ENCODE measurements around the gene EGR1. TPM values are rescaled to one million over a fixed set of nuclear protein-coding genes. Genes with fewer than 3 reads are reported as not detected.

The EGR1 gene
- total RNA-seq, 2 experiments from 2014 or later, result 0.13 to 1.1 TPM

GRCh38 chr5:138502521-138502920 lies 37.2 kb downstream of the EGR1 start:
- Histone ChIP-seq H4K20me1 (ENCODE audit: insufficient read depth, low read length) (no peaks in the 10 kb centered on the region), H3K27ac (ENCODE audit: low read depth, low read length, poor library complexity, severe bottlenecking) (no peak overlapping the region), H3K4me1 (ENCODE audit: insufficient read depth, low read length, poor library complexity, severe bottlenecking) (no peaks in the 10 kb centered on the region), H3K79me2 (ENCODE audit: insufficient read depth, low read depth, low read length) (no peaks in the 10 kb centered on the region), H3K9me2 (ENCODE audit: insufficient read depth, low read length) (no peaks in the 10 kb centered on the region), H3K4me3 (ENCODE audit: low read depth, low read length, poor library complexity, severe bottlenecking) (no peak overlapping the region), H3K4me2 (ENCODE audit: low read length) (no peak overlapping the region), H2AFZ (ENCODE audit: low read length) (no peak overlapping the region), H3K9me3 (ENCODE audit: low read length) (no peaks in the 10 kb centered on the region), H3K36me3 (ENCODE audit: insufficient read depth, low read length) (peaks cover 28% of the 10 kb centered on the region)
- CTCF ChIA-PET (ENCODE audit: unreplicated experiment), result interaction anchor here (0.6 to 1.9 kb wide), 2 partner anchors 53 to 901 kb away, joined by 3 to 5 read pairs; partner anchors contain the start of gene SPATA24
- no peak for DNase-seq (ENCODE audit: low spot score)
- POLR2A ChIA-PET, result interaction anchor here (0.7 kb wide), 1 partner anchor 53 kb away, joined by 6 read pairs; no protein-coding TSS in a partner anchor
- intact Hi-C loops (cut with micrococcal nuclease; ENCODE audit: unreplicated experiment), result loop anchor here (2.0 kb wide), 1 partner anchor 322 kb away; no protein-coding TSS in a partner anchor
- no TSS peak for BruUV-seq (replicated peaks)
- no peak for TF ChIP-seq EZH2phosphoT487 (IDR thresholded peaks at IDR 0.05; ENCODE audit: borderline replicate concordance, low read depth, low read length)
- TF ChIP-seq CTCF (conservative IDR thresholded peaks at IDR 0.05; ENCODE audit: low read length), result no peak

DNA sequence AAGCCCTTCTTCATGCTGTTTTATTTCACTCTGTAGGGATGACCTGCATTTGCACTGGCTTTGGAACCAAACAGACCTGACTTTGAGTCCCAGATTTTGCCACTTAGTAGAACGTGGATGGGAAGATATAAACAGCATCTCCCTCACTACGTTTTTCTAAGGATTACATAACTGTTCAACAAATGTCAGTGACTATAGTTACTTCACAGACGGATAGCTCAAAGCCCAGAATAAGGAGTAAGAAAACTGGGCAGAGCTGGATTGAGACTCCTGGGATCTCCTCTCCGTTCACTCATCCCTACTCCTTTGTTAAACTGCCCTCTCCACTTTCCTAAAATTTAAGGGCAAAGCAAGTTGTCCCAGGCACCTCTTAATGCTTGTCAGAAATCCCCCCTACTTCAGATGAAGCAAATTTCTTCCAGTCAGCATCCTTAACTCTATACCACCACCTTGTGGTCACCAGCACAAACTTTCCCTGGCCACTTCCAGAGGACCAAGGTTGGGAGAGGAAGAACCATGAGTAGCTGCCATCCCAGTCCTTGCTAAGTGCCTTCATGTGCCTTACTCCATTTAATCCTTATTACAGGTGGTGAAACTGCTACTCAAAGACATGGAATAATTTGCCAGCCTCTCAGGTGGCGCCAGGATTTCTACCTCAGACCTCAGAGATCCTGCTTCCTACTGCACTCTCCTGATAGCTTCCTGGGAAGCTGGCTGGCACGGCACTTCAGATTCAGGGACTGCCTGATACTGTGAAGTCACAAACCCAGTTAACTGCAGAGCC lies 38.4 kb downstream of the EGR1 start:
- BruUV-seq (replicated peaks), result no TSS peak
- peaks cover 40% of the 10 kb centered on the region for H3K36me3 ChIP-seq (ENCODE audit: insufficient read depth, low read length)
- H2AFZ ChIP-seq (ENCODE audit: low read length), result no peak overlapping the region
- H3K9me3 ChIP-seq (ENCODE audit: low read length), result no peaks in the 10 kb centered on the region
- intact Hi-C loops (cut with micrococcal nuclease; ENCODE audit: unreplicated experiment), result loop anchor here (1.0 to 2.0 kb wide), 3 partner anchors 39 to 323 kb away; no protein-coding TSS in a partner anchor
- no peak overlapping the region for H3K4me2 ChIP-seq (ENCODE audit: low read length)
- H3K79me2 ChIP-seq (ENCODE audit: insufficient read depth, low read depth, low read length), result no peaks in the 10 kb centered on the region
- CTCF ChIA-PET (ENCODE audit: unreplicated experiment), result interaction anchor here (0.5 to 1.9 kb wide), 2 partner anchors 45 to 54 kb away, joined by 5 read pairs; no protein-coding TSS in a partner anchor
- H3K4me3 ChIP-seq (ENCODE audit: low read depth, low read length, poor library complexity, severe bottlenecking), result no peak overlapping the region
- H4K20me1 ChIP-seq (ENCODE audit: insufficient read depth, low read length), result no peaks in the 10 kb centered on the region
- H3K27ac ChIP-seq (ENCODE audit: low read depth, low read length, poor library complexity, severe bottlenecking), result no peak overlapping the region
- no peaks in the 10 kb centered on the region for H3K9me2 ChIP-seq (ENCODE audit: insufficient read depth, low read length)
- TF ChIP-seq CTCF (conservative IDR thresholded peaks at IDR 0.05; ENCODE audit: low read length) (peak; percentile 87), EZH2phosphoT487 (IDR thresholded peaks at IDR 0.05; ENCODE audit: borderline replicate concordance, low read depth, low read length) (no peak)
- POLR2A ChIA-PET, result interaction anchor here (0.6 kb wide), 1 partner anchor 430 kb away, joined by 5 read pairs; no protein-coding TSS in a partner anchor
- H3K4me1 ChIP-seq (ENCODE audit: insufficient read depth, low read length, poor library complexity, severe bottlenecking), result no peaks in the 10 kb centered on the region
- DNase-seq (ENCODE audit: low spot score), result peak; percentile 68

DNA sequence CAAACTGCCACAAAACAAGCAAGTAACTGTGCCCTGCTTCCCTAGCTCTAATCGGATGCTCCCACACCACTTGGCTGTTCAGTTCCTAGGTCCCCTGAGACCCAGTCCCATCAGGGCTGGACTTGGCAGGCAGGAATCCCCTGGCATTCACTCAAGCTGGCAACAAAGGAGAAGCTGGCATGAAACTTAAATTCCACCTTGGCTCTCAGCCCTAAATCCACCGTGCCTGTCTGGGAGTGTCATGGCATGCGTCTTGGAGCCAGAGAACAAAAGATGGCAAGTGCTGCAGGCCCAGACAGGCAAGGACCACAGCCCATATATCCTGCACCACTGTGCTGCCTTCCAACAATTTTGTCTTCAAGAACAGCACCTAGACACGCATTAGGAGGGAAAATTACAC lies 39.5 kb downstream of the EGR1 start:
- H4K20me1 ChIP-seq (ENCODE audit: insufficient read depth, low read length), result no peaks in the 10 kb centered on the region
- no peak overlapping the region for H3K27ac ChIP-seq (ENCODE audit: low read depth, low read length, poor library complexity, severe bottlenecking)
- no peaks in the 10 kb centered on the region for H3K4me1 ChIP-seq (ENCODE audit: insufficient read depth, low read length, poor library complexity, severe bottlenecking)
- no peak overlapping the region for H3K4me3 ChIP-seq (ENCODE audit: low read depth, low read length, poor library complexity, severe bottlenecking)
- H2AFZ ChIP-seq (ENCODE audit: low read length), result no peak overlapping the region
- no peak for DNase-seq (ENCODE audit: low spot score)
- TF ChIP-seq EZH2phosphoT487 (IDR thresholded peaks at IDR 0.05; ENCODE audit: borderline replicate concordance, low read depth, low read length), result no peak
- TF ChIP-seq CTCF (conservative IDR thresholded peaks at IDR 0.05; ENCODE audit: low read length), result no peak
- H3K4me2 ChIP-seq (ENCODE audit: low read length), result no peak overlapping the region
- ChIA-PET POLR2A (no interaction called here), CTCF (ENCODE audit: unreplicated experiment) (interaction anchor here (0.5 kb wide), 1 partner anchor 45 kb away, joined by 3 read pairs; no protein-coding TSS in a partner anchor)
- H3K9me2 ChIP-seq (ENCODE audit: insufficient read depth, low read length), result no peaks in the 10 kb centered on the region
- no peaks in the 10 kb centered on the region for H3K79me2 ChIP-seq (ENCODE audit: insufficient read depth, low read depth, low read length)
- BruUV-seq (replicated peaks), result no TSS peak
- no peaks in the 10 kb centered on the region for H3K9me3 ChIP-seq (ENCODE audit: low read length)
- H3K36me3 ChIP-seq (ENCODE audit: insufficient read depth, low read length), result peaks cover 50% of the 10 kb centered on the region
- intact Hi-C loops (cut with micrococcal nuclease; ENCODE audit: unreplicated experiment), result no loop called here

Data from OCI-LY7 (cell line).